ENCODE data around the gene GRAMD1C.
A peak's percentile ranks its signal among the peaks of the same experiment; 100 is the strongest.

The GRAMD1C gene

DNA sequence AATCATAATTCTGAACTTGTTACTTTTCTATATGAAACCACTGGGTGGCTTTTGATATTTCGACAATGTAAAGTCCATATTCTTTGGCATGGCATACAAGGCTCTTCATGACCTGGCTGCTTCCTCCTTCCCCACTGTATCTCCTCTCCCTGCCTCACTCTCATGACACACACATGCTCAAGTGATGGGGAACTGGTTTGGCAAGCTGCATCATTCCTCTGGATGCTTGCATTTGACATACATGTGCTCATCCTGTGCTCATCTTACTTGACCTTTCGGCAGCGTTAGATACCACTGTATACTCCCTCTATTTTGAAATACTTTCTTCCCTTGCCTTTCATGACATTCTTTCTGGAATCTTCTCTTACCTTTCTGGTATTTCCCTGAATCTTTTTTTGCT is 57.4 kb downstream of the GRAMD1C start:
- DNase-seq (ENCODE audit: extremely low read depth, low read depth), result no peak
- no peak for TF ChIP-seq CTCF (IDR thresholded peaks at IDR 0.05; ENCODE audit: low read depth, low read length)

GRCh38 chr3:113896930-113897329 is 58.3 kb downstream of the GRAMD1C start:
- DNase-seq (ENCODE audit: extremely low read depth, low read depth), result no peak
- TF ChIP-seq CTCF (IDR thresholded peaks at IDR 0.05; ENCODE audit: low read depth, low read length), result no peak

GRCh38 chr3:113897373-113897777 is 58.8 kb downstream of the GRAMD1C start:
- DNase-seq (ENCODE audit: extremely low read depth, low read depth), result no peak

DNA sequence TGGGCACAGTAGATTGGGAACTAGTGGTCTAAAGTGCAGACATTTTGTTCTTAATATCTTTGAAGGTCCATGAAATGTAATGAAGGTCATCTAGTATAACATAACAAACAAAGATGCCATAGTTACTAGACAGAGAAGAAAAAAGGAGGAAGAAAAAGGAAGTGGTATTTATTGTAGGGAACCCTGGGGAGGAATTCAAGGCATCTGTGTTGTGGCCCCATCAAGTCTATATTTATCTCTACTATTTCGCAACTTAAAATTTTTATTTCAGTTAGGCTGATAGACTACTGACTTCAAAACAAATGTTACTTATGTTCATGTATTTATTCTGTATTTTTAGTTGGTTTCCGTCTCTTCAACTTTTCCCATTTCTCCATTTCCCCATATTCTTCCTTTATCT is 60.3 kb downstream of the GRAMD1C start:
- peak; percentile 25 for DNase-seq (ENCODE audit: extremely low read depth, low read depth)
- TF ChIP-seq CTCF (IDR thresholded peaks at IDR 0.05; ENCODE audit: low read depth, low read length), result no peak

More at GRCh38 chr3:113897373-113897777, 58.8 kb downstream of the GRAMD1C start:
- TF ChIP-seq CTCF (IDR thresholded peaks at IDR 0.05; ENCODE audit: low read depth, low read length), result no peak

GRCh38 chr3:113906568-113907140 is 68.1 kb downstream of the GRAMD1C start:
- no peak for DNase-seq (ENCODE audit: extremely low read depth, low read depth)
- TF ChIP-seq CTCF (IDR thresholded peaks at IDR 0.05; ENCODE audit: low read depth, low read length), result no peak

- TF ChIP-seq CTCF (IDR thresholded peaks at IDR 0.05; ENCODE audit: low read depth, low read length), result no peak
- no peak for DNase-seq (ENCODE audit: extremely low read depth, low read depth)
Measured at GRCh38 chr3:113908133-113908532, 69.5 kb downstream of the GRAMD1C start.

- no peak for TF ChIP-seq CTCF (IDR thresholded peaks at IDR 0.05; ENCODE audit: low read depth, low read length)
- DNase-seq (ENCODE audit: extremely low read depth, low read depth), result no peak
Measured at GRCh38 chr3:113910966-113911365, 72.4 kb downstream of the GRAMD1C start.

Measured in AG09319 (cell line).